Fibroblast of the aortic adventitia (primary cell): ENCODE results near the gene DHFR. TPM values are rescaled to one million over a fixed set of nuclear protein-coding genes. Genes with fewer than 3 reads are reported as not detected.
"Not testable (repeated sequence)": the region's sequence is repeated elsewhere in the genome, so short reads cannot be mapped to it uniquely, and the experiment has no call there.

ENCODE experiments used
- DNase-seq: peaks from one replicate; pipeline ENCODE4 v3.0.0-alpha.2; 2010; ENCODE audit warnings: low read depth
- H3K4me3 ChIP-seq: 2 replicates; pipeline ENCODE4 v1.5.1; 2011; ENCODE audit warnings: low read depth, mild to moderate bottlenecking, control low read depth, low read length, moderate library complexity
- CTCF ChIP-seq: IDR thresholded peaks from 2 replicates; pipeline ENCODE4 v1.5.1; 2011; ENCODE audit warnings: mild to moderate bottlenecking, low read length, control low read depth, inconsistent platforms; ENCODE audit not compliant: insufficient read depth
- small RNA-seq: library from RNA; depleted of rRNA; stranded (forward); fragments of <200 nt; gene quantifications from one replicate; pipeline ENCODE3, GENCODE V24; 2012
- total RNA-seq: library from RNA; depleted of rRNA; stranded (reverse); fragments of >200 nt; gene quantifications from 2 replicates; pipeline ENCODE4 v1.2.3, GENCODE V29; 2012; ENCODE audit warnings: low replicate concordance

Gene DHFR
- total RNA-seq, 1 donor, result 49.5 TPM

GRCh38 chr5:80590766-80591165 is 64.0 kb downstream of the DHFR start:
- H3K4me3 ChIP-seq, result no peak overlapping the region
- TF ChIP-seq CTCF, result no peak
- no peak for DNase-seq

GRCh38 chr5:80588858-80589540 is 65.8 kb downstream of the DHFR start:
- DNase-seq, result no peak
- TF ChIP-seq CTCF, result no peak
- H3K4me3 ChIP-seq, result no peak overlapping the region

- no peak for TF ChIP-seq CTCF
- H3K4me3 ChIP-seq, result no peak overlapping the region
- no peak for DNase-seq
These were observed 70.0 kb downstream of the DHFR start for GRCh38 chr5:80584770-80585169.

- DNase-seq, H3K4me3 ChIP-seq: not testable (repeated sequence)
These were observed 74.5 kb downstream of the DHFR start for GRCh38 chr5:80580291-80580690.

- H3K4me3 ChIP-seq, result no peak overlapping the region
- no peak for DNase-seq
- no peak for TF ChIP-seq CTCF
These were observed 75.7 kb downstream of the DHFR start for GRCh38 chr5:80579050-80579449.

GRCh38 chr5:80577707-80578106 is 77.1 kb downstream of the DHFR start:
- TF ChIP-seq CTCF, result no peak
- H3K4me3 ChIP-seq, result no peak overlapping the region
- DNase-seq, result no peak

GRCh38 chr5:80576383-80576782 is 78.4 kb downstream of the DHFR start:
- H3K4me3 ChIP-seq, result no peak overlapping the region
- TF ChIP-seq CTCF, result no peak
- no peak for DNase-seq

Small RNA genes within 50 kb of the gene (small RNA-seq; reads per million reads assigned to genes)
- not detected for gene DBIP2
- not detected for gene MTRNR2L2

Other genes starting within 250 kb of the DHFR start
- gene ZFYVE16, start 246.9 kb downstream of the DHFR start, total RNA-seq, result 28.1 and 66.0 TPM in 2 replicates
- 6.8 and 11.2 TPM in 2 replicates for gene FAM151B, start 166.9 kb downstream of the DHFR start, total RNA-seq
- not detected in 2 replicates for gene ANKRD34B, start 84.7 kb downstream of the DHFR start, total RNA-seq
- gene MSH3, start 331 bp downstream of the DHFR start, total RNA-seq, result 19.3 and 25.0 TPM in 2 replicates